AG08396 (cell line): Measurements from ENCODE around the gene PLP1.
"Not testable (repeated sequence)": the region's sequence is repeated elsewhere in the genome, so short reads cannot be mapped to it uniquely, and the experiment has no call there.

ENCODE experiments used
- DNase-seq: peaks from one replicate; pipeline ENCODE4 v3.0.0; 2012; ENCODE audit warnings: low spot score, mixed read lengths

The PLP1 gene, protein sequence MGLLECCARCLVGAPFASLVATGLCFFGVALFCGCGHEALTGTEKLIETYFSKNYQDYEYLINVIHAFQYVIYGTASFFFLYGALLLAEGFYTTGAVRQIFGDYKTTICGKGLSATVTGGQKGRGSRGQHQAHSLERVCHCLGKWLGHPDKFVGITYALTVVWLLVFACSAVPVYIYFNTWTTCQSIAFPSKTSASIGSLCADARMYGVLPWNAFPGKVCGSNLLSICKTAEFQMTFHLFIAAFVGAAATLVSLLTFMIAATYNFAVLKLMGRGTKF

DNA sequence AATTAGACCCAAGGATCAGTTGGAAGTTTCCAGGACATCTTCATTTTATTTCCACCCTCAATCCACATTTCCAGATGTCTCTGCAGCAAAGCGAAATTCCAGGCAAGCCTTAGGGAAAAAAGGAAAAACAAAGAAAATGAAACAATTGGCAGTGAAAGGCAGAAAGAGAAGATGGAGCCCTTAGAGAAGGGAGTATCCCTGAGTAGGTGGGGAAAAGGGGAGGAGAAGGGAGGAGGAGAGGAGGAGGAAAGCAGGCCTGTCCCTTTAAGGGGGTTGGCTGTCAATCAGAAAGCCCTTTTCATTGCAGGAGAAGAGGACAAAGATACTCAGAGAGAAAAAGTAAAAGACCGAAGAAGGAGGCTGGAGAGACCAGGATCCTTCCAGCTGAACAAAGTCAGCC is at the start of gene PLP1:
Gene PLP1 (plus strand): TSS at position 295 of the 400 bp plus-strand sequence. CDS start 156 bp downstream, outside the sequence.
- DNase-seq = no peak

DNA sequence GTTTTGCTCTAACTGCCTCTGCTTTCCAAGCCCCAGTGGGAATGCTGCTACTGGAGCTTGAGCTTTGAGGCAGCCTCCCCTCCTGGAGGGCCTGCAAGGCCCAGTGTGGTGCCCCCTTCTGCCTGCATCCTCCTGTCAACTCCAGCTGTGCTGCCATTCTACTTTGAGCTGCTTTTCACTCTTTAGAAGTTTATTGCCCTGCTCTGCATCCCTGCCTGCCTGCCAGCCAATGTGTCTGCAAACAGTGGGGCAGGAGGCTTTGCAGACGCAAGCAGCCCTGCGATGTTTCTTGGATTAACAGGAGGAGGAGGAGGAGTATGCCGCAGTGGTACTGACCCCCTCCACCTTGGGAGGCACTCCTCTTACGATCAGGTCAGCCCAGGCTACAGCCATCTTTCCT is 49.5 kb upstream of the PLP1 start:
- no peak for DNase-seq

DNA sequence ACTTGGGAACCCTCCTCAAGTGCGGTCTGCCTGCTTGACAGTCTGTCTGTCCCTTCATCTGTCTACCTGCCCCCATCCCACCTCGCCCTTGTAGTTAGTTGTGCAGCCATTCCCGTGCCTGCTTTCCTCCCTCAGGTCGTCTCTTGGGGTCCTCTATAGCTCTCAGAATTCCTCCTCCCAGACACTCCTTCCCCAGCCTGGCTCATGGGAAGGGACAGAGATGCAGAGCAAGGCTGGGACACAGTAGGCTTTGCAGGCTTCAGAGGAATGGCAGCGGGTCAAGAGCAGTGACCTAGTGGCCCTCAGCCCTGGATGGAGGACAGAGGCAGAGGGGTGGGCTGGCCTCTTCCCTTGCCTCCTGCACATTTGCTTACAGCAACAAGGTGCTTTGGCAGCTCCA is 47.6 kb upstream of the PLP1 start:
- no peak for DNase-seq

DNA sequence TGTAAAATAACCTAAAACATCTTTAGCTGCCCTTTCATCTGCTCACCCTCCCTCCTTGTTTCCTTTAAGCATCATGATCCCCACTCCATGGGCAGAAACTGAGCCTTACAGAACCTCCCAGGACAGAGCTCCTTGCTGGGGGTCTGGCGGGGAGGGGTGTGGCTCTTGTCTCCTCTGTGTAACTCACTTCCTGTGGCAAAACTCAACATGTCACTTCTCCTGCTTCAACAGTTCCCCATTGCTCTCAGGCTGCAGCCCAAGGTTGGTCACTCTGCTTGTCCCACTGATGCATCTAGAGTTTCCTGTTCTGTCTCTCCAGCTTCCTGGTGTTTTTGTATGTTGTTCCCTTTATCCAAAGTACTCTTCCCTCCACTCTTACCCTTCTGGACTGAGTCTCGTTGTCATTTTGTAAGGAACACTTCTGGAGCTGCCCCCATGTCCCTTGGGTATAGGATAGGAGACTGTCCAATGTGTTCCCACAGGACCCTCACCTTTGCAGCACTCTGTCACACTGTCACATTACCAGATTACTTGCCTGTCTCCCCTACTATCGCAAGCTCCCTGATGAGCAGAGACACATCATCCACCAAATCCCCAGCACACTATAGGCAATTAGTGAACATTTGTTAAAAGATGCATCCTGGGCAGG is 46.4 kb upstream of the PLP1 start:
- DNase-seq = no peak

DNA sequence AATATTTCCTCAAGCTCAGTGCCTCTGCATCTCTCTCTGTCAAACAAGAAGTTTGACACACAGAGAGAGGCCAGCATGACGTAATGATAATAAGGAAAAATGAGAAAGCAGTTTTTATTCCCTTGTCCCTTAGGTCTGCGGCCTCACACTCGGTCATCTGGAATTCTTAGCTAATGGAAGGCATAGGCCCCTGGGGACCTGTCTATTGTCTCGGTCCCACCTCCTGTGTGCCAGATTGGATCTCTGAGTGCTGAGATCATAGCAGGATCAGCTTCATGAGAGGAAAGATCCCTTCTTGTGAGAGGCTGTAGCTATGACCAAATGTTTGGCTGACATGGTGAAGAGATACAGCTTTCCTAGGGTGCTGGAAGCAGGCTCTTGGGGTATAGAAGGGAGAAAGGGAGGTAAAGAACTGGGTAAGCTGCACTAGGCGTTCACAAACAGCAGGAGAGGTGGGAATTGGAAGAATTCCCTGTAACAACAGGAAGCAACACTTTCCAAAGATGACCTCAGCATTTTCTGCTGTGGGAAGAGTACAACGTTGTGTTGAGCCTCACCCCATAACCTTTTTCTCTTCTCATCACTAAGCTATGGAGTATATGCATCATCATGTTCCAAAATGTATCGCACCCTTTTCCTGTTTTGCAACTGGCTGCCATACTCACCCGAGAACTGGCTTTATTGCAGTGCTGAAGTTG is 45.7 kb upstream of the PLP1 start:
- no peak for DNase-seq

DNA sequence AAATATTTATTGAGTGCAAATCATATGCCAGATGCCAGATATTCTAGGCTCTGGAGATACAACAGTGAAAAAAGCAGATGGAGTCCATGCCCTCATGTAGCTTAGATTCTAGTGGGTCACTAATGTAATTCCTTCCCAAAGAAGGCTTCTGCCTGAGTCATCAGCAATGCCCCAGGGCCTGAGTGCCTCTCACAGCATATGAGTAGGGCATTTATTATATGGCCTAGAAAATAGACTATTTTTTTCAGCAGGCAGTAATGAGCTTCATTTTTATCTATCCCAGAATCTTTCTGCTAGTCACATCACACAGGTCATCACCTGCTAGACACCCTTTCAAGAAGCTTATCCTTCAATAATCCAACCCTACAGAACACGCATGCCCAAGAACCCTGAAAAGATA is 43.6 kb upstream of the PLP1 start:
- DNase-seq = no peak

DNA sequence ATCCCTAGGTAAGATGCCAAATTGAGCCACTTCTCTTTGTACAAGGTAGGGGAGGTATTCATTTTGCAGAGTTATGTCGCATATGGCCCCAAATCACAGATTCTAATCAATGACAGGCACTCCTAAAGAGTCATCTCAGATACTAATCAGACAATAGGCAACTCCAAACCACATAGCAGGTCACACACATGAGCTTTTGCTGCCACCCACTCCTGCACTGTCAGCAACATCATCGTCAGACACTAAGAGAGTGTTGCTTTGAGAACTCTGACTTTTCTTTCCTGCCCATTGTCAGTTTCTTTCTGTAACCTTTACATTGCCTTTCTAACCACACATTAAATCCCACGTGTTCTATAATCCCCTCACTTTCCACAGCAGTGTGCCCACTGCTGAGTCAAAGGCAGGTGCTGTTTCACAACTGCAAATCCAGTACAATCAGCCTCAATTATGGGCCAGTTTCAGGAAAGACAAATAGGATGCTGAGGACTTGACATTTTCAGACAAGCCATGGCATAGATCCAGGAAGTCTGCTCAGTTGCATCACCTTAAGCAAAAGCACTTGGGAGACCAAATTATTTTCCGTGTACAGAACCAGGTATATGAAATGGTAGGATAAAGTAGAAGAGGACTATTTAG is 42.4 kb upstream of the PLP1 start:
- no peak for DNase-seq

DNA sequence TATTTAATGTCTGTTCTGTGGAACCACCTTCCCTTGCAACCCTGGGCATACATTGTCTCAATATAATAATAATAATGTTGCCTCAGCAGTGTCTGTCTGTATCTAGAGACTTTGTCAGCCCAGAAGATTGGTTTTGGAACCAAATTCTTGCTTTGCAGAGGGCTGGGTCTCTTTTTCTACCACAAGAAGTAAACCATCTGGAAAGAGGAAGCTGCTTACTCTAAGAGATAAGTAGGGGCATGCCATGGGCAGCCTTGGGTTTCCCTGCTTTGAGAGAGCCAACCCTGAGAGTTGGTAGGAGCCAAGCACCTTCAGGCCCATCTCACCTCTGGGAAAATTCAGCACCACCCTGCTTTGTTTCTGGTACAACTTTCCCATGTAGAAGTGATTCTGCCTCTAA is 38.9 kb upstream of the PLP1 start:
- DNase-seq = no peak

DNA sequence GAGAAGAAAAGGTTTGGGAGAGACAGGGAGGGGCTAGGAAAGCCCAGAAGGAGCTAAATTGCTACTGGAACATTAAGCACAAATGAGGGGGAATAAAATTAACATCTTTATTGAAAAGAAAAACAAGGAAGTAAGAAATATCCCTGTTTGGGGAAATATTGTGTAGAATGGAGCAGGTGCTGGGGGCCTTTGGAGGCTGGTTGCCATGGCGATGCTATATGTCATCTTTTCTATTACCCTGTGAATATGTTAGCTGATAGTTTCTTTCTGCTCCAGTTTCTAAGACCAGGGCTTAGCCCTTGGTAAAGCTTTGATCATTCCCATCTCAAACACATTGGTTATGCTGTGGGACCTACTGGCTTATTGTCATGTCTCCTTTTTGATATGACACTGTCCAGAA is 37.2 kb upstream of the PLP1 start:
- DNase-seq = no peak

DNA sequence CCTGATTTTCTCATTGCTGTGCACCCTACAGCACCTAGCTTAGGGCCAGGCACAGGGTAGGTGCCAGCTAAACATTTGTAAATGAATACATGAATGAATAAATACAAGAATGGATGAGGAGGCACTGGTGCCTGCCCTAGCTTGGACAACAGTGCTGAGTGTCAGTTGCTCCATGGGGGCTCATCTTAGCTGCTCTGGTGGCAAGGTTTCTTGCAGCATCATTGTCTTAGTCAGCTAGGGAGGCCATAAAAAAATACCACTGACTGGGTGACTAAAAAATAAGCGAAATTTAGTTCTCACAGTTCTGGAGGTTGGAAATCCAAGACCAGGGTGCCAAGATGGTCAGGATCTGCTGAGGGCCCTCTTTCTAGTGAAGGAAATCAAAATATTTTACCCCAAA is 34.8 kb upstream of the PLP1 start:
- no peak for DNase-seq

DNA sequence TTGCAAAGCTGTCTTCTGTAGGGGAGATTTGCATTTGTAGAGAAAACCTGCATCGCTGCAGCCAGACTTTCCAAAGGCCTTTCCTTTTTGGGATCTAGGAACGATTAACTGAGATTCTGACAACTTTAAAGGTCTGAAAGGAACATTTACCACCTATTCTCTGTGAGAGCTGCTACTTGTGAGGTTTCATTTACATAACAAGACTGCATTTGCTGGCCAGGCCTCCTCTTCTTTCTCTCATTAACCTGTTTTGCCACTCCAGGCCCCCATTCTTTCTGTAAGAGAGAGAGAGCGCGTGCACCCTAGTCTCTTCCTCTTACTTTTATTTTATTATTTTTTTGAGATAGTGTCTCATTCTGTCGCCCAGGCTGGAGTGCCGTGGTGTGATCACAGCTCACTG is 34.3 kb upstream of the PLP1 start:
- DNase-seq = no peak

DNA sequence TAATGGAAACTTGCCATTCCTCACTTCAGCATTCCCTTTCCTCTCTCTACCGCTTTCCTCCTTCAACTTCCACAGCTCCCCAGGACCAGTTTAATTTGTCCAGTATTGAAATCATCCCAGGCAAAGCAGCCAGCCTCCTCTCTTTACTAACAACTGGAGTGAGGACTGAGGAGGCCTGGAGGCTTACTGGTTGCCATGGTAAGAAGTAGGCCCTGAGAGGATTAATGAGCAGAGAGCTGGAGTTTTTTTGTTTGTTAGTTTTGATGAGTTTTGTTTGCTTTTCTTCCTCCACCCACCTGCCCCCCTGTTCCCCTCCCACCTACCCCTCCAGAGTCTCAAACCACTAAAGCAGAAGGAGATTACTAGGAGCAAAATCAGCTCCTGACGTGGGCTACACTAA is 29.5 kb upstream of the PLP1 start:
- no peak for DNase-seq

DNA sequence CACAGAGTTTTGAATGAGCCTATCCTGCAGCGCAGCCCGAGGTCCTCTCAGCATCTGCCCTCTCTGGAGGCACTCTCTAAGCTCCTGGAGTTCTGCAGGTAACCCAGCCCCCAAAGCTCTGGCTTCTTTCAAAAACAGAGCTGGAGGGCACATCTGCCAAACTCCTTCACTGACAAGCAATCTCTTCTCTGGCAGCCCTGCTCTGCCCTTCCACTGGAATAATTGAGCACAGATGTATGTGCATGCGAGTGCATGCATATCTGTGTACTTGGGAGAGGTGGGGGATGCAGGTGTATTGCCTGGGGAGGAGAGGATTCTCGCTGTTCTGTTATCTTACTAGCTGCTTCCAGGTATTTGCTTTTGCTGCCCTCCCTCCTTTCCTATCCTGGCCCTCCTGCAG is 22.2 kb upstream of the PLP1 start:
- DNase-seq = no peak

DNA sequence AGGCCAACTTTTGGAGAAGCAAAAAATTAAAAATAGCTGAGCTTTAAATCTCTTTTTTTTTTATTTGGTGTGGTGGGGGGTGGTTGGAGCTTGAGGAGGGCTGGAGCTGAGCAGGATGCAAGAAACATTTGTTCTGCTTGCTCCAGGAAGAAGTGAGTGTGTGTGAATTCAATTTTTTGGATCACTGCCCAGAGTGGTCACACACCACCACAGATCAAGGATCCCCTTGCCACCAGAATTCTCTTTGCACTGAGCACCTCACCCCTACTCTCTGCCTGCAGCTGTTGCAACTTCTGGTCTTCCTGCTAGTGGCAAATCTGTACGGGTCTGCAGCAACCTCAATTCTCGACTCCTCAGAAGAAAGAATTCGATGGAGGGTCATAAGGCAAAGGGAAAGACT is 19.9 kb upstream of the PLP1 start:
- DNase-seq = no peak

DNA sequence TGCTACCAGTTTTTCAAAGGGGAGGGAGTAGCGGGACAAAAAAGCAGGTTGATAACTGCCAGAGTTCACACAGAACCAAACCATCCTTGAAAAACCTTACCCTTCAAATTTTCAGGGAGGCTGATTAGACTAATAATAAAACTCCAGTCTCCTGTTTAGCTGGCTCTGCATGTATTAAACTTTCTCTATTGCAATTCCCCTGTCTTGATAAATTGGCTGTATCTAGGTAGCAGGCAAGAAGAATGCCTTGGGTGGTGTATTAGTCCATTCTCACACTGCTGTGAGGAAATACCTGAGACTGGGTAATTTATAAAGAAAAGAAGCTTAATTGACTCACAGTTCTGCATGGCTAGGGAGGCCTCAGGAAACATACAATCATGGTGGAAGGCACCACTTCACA is 18.1 kb upstream of the PLP1 start:
- DNase-seq = no peak

DNA sequence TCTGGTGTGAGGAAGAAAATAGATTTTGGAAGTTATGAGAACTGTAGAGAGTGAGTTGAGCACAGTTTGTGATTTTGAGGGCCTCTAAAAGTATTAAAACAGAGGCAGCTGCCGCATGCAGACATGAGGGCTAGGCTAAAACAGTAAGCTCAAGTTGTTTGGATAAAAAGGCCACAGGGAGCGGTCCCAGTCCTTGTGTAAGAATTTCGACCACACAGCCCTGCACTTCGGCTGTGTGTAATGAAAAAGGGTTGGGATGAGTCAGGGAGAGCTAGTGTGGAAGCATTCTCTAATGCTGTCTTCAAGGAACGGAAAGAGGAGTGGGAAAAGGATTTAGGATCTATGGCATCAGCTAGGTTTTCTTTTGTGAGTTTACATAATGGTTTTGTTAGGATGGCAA is 13.1 kb upstream of the PLP1 start:
- DNase-seq = not testable (repeated sequence)

DNA sequence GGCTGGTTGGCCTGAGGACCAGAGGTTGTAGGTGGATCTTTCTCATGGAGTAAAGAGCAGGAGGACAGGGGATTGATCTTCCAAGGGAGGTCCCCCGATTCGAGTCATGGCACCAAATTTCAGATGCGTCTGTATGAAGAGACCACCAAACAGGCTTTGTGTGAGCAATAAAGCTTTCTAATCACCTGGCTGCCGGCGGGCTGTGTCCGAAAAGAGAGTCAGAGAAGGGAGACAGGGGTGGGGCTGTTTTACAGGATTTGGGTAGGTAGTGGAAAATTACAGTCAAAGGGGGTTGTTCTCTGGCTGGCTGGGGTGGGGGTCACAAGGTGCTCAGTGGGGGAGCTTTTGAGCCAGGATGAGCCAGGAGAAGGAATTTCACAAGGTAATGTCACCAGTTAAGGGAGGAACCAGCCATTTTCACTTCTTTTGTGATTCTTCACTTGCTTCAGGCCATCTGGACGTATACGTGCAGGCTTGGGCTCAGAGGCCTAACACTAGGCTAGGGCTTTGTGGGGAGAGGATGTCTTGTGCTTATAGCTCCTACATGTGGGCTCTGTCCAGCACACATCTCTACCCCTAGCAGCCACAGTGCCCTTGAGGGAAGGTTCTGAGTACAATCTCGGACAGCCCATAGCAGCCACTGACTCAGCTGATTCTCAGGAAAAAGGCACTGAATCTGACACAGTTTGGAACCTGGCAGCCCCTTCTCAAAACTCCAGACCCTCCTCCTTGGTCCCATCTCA is 9.7 kb upstream of the PLP1 start:
- not testable (repeated sequence) for DNase-seq

DNA sequence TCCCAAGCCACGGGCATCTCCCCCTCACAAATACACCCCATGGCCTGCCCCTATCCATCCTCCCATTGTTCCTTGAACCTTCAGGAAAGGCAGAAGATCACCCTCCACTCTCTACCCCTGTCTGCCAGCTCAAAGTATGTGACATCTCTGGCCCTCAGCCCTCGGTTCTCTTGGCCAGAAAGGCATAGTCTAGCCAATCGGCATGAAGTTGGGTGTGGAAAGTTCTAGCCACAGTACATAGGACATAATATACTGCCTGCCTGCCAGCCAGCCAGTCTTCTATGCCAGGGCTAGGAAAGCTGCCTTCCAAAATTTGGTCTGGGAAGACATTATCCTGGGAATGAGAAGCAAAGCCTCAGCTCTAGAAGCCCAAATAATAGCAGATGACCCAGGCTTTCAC is 3.2 kb upstream of the PLP1 start:
- DNase-seq = no peak

DNA sequence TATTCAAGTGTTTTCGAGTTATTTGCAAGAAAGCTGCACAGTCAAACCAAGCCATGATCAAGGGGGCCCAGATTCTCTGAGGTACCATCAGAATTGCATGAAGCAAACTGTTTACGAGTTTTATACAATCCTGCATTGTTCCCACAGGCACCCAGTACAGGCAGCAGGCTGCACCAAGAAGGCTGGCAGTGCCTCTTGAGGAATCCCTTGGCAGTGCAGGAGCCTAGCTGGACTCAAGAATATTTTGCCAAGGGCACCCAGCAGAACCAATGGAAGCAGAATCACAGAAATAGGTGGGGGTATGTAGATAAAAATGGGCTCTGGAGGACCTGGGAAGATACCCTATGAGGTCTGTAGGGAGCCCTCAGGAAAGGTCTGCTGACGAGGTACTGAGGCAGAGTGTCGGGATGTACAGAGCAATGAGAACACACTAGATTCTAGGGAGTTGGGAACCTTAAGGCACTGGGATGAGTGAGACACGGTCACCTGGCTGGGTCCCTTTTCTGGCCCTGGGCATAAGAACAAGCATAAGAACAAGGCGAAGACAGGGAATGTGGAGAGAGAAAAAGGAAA is 2.5 kb upstream of the PLP1 start:
- peak; percentile 32 for DNase-seq

DNA sequence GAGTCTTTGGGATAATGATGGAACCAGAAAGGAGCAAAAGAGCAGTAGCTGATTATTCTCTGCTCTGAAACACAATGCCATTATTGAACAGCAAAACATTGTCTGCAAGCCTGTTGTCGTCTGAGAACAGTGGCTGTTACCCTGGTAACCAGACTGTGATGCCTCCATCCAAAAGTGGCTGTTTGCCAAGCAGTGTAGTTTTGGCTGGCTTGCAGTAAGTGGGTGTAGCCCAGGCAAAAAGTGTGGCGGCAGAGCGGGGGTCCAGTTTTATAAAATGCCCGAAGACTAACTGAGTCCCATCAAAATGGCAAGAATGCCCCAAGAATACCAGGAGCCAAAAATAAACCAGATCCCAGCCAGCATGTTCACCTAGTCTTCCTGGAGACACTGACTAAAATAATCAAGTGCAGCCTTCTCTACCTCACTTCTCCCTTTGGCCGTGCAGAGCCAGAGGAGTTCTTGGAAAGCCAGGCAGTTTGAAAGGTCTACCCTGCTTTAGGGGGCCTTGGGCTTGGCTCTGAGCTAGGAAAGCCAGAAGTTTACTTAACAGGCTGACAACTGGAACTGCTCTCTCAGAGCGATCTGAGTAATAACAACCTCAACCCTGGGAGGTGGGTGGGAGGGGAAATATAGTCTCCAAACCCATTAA is 2.6 kb downstream of the PLP1 start:
- no peak for DNase-seq

DNA sequence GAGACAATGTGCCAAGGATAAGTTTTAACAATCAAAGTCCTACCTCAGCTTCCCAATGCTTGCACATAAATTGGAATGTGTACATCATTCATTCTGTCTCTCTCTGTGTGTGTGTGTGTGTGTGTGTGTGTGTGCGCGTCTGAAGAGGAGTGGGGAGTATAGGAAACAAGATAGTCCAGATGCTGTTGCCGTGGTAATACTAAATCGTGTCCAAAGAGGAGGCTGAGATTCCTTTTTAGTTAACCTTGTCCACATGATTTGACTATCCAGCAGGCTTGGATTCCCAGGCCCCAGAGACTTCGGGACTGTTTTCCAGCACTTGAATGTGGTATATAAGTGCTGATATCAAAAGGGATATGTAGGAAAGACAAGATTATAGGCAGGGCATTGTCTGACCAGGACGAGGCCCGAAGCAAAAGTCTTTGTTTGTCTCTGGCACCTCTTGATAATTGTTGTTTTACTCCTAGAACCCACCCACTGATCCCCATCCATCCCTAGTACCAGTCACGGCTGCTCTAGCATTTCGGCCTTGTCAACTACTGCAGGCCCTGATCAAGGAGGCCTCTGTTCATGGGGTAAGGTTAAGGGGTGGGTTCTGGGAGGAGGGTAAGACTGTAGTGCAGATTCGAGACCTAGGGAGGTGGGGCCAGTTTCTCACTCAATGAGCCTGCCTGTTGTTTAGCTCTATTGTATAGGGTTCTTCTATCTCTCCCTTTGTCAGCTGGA is 3.9 kb downstream of the PLP1 start:
- no peak for DNase-seq
